MCF 10A (cell line): ENCODE measurements around the gene SPINK6. TPM values are rescaled to one million over a fixed set of nuclear protein-coding genes. Genes with fewer than 3 reads are reported as not detected.

ENCODE experiments used
- BruUV-seq: library from RNA; stranded (reverse); fragments of 400-500 nt; replicated peaks from 2 replicates; lab custom pipeline; 2021; lab: Mats Ljungman, UMichigan
- CTCF ChIA-PET: fragments of 300-600 bp; sonication (Branson Sonifier 250); formaldehyde crosslinking; extraction: SDS; loops from one replicate; lab custom pipeline; 2021; ENCODE audit warnings: antibody characterized with exemption, inconsistent platforms; lab: Yijun Ruan, JAX
- POLR2A ChIA-PET: fragments of 300-600, 350-650 bp; sonication (Branson Sonifier 250); formaldehyde crosslinking; extraction: SDS; loops from one replicate; lab custom pipeline; 2020; ENCODE audit warnings: antibody characterized with exemption, inconsistent platforms; lab: Yijun Ruan, JAX
- DNase-seq: peaks from one replicate; pipeline ENCODE4 v3.0.0-alpha.2; 2018; ENCODE audit not compliant: unreplicated experiment
- H3K27ac Mint-ChIP-seq: one replicate; pipeline ENCODE4 v1.8.0; 2022; ENCODE audit warnings: mild to moderate bottlenecking, low read depth, mixed read lengths; ENCODE audit not compliant: unreplicated experiment
- H3K27me3 Mint-ChIP-seq: one replicate; pipeline ENCODE4 v1.8.0; 2022; ENCODE audit warnings: mixed read lengths; ENCODE audit not compliant: insufficient read depth, unreplicated experiment
- H3K36me3 Mint-ChIP-seq: one replicate; pipeline ENCODE4 v1.8.0; 2022; ENCODE audit warnings: mild to moderate bottlenecking, moderate library complexity, mixed read lengths; ENCODE audit not compliant: insufficient read depth, unreplicated experiment
- H3K4me1 Mint-ChIP-seq: one replicate; pipeline ENCODE4 v1.8.0; 2022; ENCODE audit warnings: mixed read lengths; ENCODE audit not compliant: insufficient read depth, unreplicated experiment
- H3K4me3 Mint-ChIP-seq: one replicate; pipeline ENCODE4 v1.8.0; 2022; ENCODE audit warnings: mild to moderate bottlenecking, moderate library complexity, mixed read lengths; ENCODE audit not compliant: unreplicated experiment
- H3K9me3 Mint-ChIP-seq: one replicate; pipeline ENCODE4 v1.8.0; 2022; ENCODE audit warnings: mixed read lengths; ENCODE audit not compliant: unreplicated experiment
- CTCF ChIP-seq: fragments of 200-600 bp; IDR thresholded peaks from one replicate; pipeline ENCODE4 v1.8.0; 2022; ENCODE audit warnings: antibody characterized with exemption, mild to moderate bottlenecking; ENCODE audit not compliant: unreplicated experiment
- intact Hi-C: fragments of 100-400 bp; cut with micrococcal nuclease; formaldehyde crosslinking; loops from 2 replicates; pipeline ENCODE4 v1.14.1; 2022
- total RNA-seq: library from RNA; stranded (reverse); gene quantifications from 2 replicates; pipeline ENCODE4 v1.2.3, GENCODE V29; 2022

SPINK6 gene
- total RNA-seq, 1 experiment from 2014 or later = 1.9 TPM

GRCh38 chr5:148221508-148221907, 18.7 kb downstream of the SPINK6 start:
- peaks cover 4% of the 10 kb centered on the region for H3K36me3 Mint-ChIP-seq

GRCh38 chr5:148224117-148224742, 21.4 kb downstream of the SPINK6 start:
- peak overlapping the region; percentile 82 for H3K27ac Mint-ChIP-seq
- no peak for TF ChIP-seq CTCF
- peaks cover 9% of the 10 kb centered on the region for H3K4me1 Mint-ChIP-seq
- POLR2A ChIA-PET = no interaction called here
- no TSS peak for BruUV-seq
- CTCF ChIA-PET = interaction anchor here (0.9 kb wide), 1 partner anchor 13 kb away, joined by 3 read pairs; no protein-coding TSS in a partner anchor
- DNase-seq = peak; percentile 40
- no peaks in the 10 kb centered on the region for H3K9me3 Mint-ChIP-seq
- no peak overlapping the region for H3K4me3 Mint-ChIP-seq
- intact Hi-C loops = no loop called here
- H3K36me3 Mint-ChIP-seq = peaks cover 4% of the 10 kb centered on the region
- no peaks in the 10 kb centered on the region for H3K27me3 Mint-ChIP-seq

More at GRCh38 chr5:148221508-148221907, 18.7 kb downstream of the SPINK6 start:
- CTCF ChIA-PET = interaction anchor here (0.7 to 1.7 kb wide), 5 partner anchors 16 to 506 kb away, joined by 3 to 9 read pairs (median 3); no protein-coding TSS in a partner anchor
- no peak overlapping the region for H3K27ac Mint-ChIP-seq
- no peak for TF ChIP-seq CTCF
- no peak overlapping the region for H3K4me3 Mint-ChIP-seq
- DNase-seq = no peak
- H3K27me3 Mint-ChIP-seq = no peaks in the 10 kb centered on the region
- H3K4me1 Mint-ChIP-seq = peaks cover 9% of the 10 kb centered on the region
- intact Hi-C loops = no loop called here
- POLR2A ChIA-PET = interaction anchor here (0.7 to 1.4 kb wide), 3 partner anchors 16 to 35 kb away, joined by 3 to 5 read pairs (median 5); no protein-coding TSS in a partner anchor
- peaks cover 7% of the 10 kb centered on the region for H3K9me3 Mint-ChIP-seq
- BruUV-seq = no TSS peak

GRCh38 chr5:148228392-148228984, 25.6 kb downstream of the SPINK6 start:
- no TSS peak for BruUV-seq

More at GRCh38 chr5:148228392-148228984, 25.6 kb downstream of the SPINK6 start:
- Mint-ChIP-seq H3K27me3 (no peaks in the 10 kb centered on the region), H3K4me3 (no peak overlapping the region), H3K9me3 (no peaks in the 10 kb centered on the region), H3K27ac (no peak overlapping the region), H3K36me3 (no peaks in the 10 kb centered on the region), H3K4me1 (peaks cover 9% of the 10 kb centered on the region)
- intact Hi-C loops = no loop called here
- no peak for DNase-seq
- TF ChIP-seq CTCF = no peak
- ChIA-PET CTCF (interaction anchor here (0.5 to 1.3 kb wide), 4 partner anchors 10 to 454 kb away, joined by 3 to 4 read pairs (median 3); partner anchors contain the start of gene MARCOL), POLR2A (no interaction called here)
